HepG2 (cell line): ENCODE measurements around the gene ANKRD27. TPM values are rescaled to one million over a fixed set of nuclear protein-coding genes. Genes with fewer than 3 reads are reported as not detected.

Source experiments
- ATAC-seq: fragments of 200-7000 bp; cut with Tn5 transposase; 3 replicates; pipeline ENCODE4 v1.9.1; 2020; ENCODE audit warnings: mild to moderate bottlenecking, moderate library complexity
- Bru-seq: library from RNA; stranded (reverse); fragments of 400-500 nt; gene quantifications from one replicate; lab custom pipeline; 2021; lab: Mats Ljungman, UMichigan
- BruChase-seq, 2 experiments: library from RNA; stranded (reverse); fragments of 400-500 nt; gene quantifications; one replicate each; lab custom pipeline; 2021; lab: Mats Ljungman, UMichigan
- BruUV-seq: library from RNA; stranded (reverse); fragments of 400-500 nt; replicated peaks from 2 replicates; lab custom pipeline; 2021; lab: Mats Ljungman, UMichigan
- CTCF ChIA-PET: fragments of 300-600 bp; formaldehyde crosslinking; extraction: SDS; loops from one replicate; lab custom pipeline; 2021; ENCODE audit warnings: low total read pairs, inconsistent platforms, low intra/inter-chr PET ratio; lab: Yijun Ruan, JAX
- POLR2A ChIA-PET: fragments of 350-600 bp; sonication (Branson Sonifier 250); formaldehyde crosslinking; loops from one replicate; lab custom pipeline; 2020; ENCODE audit warnings: antibody characterized with exemption, inconsistent platforms; lab: Yijun Ruan, JAX
- DNase-seq: peaks from one replicate; pipeline ENCODE4 v3.0.0-alpha.2; 2015; ENCODE audit warnings: low spot score
- FAIRE-seq: peaks from 3 replicates; lab custom pipeline; 2011; peaks lifted over from hg19 to GRCh38; lab: Jason Lieb, UNC
- H2AFZ ChIP-seq: one replicate; pipeline ENCODE4 v1.6.1; 2011; ENCODE audit warnings: low read length, inconsistent platforms
- H3K27ac ChIP-seq: fragments of 300-600 bp; 3 replicates; pipeline ENCODE4 v1.8.0; 2011; ENCODE audit warnings: mixed run types, mild to moderate bottlenecking, mixed read lengths, low read length, inconsistent platforms; ENCODE audit not compliant: insufficient read depth; ENCODE audit errors: extremely low read length
- H3K27me3 ChIP-seq, 2 experiments: fragments of 200-600 bp in 1 of 2; 2 replicates in 1 of 2; 3 replicates in 1 of 2; pipeline versions ENCODE4 v1.6.0 to v1.8.0; 2011; ENCODE audit warnings: low read length in 2 of 2, mild to moderate bottlenecking in 2 of 2, moderate library complexity in 2 of 2, inconsistent platforms in 1 of 2; ENCODE audit not compliant: insufficient read depth in 2 of 2, control insufficient read depth in 1 of 2
- H3K36me3 ChIP-seq, 2 experiments: fragments of 200-600 bp in 1 of 2; replicated peaks in 1 of 2; 2 replicates in 1 of 2; 3 replicates in 1 of 2; pipeline versions ENCODE4 v1.5.1 to v1.8.0; 2011; ENCODE audit warnings: low read length in 2 of 2, inconsistent platforms in 1 of 2; ENCODE audit not compliant: insufficient read depth in 2 of 2, control insufficient read depth in 1 of 2
- H3K4me1 ChIP-seq: 2 replicates; pipeline ENCODE4 v1.5.1; 2012; ENCODE audit warnings: low read length, inconsistent platforms; ENCODE audit not compliant: insufficient read depth
- H3K4me2 ChIP-seq: 2 replicates; pipeline ENCODE4 v1.6.0; 2011; ENCODE audit warnings: low read depth, low read length, inconsistent platforms
- H3K4me3 ChIP-seq, 3 experiments: fragments of 200-600 bp in 1 of 3; sonication (generic), shearing (Covaris generic) in 1 of 3; replicated peaks in 1 of 3; 2 replicates each; pipeline ENCODE4 v1.5.1; 2011 to 2016; ENCODE audit warnings: low read length in 3 of 3, inconsistent platforms in 2 of 3, low read depth in 2 of 3, mild to moderate bottlenecking in 2 of 3, control low read depth in 1 of 3, mixed read lengths in 1 of 3; ENCODE audit not compliant: insufficient read depth in 1 of 3
- H3K79me2 ChIP-seq: one replicate; pipeline ENCODE4 v1.6.1; 2011; ENCODE audit warnings: low read length, inconsistent platforms; ENCODE audit not compliant: insufficient read depth
- H3K9ac ChIP-seq: 2 replicates; pipeline ENCODE4 v1.6.0; 2011; ENCODE audit warnings: mild to moderate bottlenecking, low read depth, low read length, inconsistent platforms; ENCODE audit not compliant: insufficient read depth
- H3K9me3 ChIP-seq: 2 replicates; pipeline ENCODE4 v1.5.1; 2012; ENCODE audit warnings: mild to moderate bottlenecking, low read length
- H4K20me1 ChIP-seq: 2 replicates; pipeline ENCODE4 v1.6.0; 2011; ENCODE audit warnings: inconsistent platforms, mild to moderate bottlenecking, low read length, moderate library complexity; ENCODE audit not compliant: insufficient read depth
- ATF5 ChIP-seq: sonication (generic); formaldehyde crosslinking; IDR thresholded peaks from 2 replicates; pipeline ENCODE4 v1.4.0; 2020; ENCODE audit warnings: mild to moderate bottlenecking, low read depth, missing genetic modification reagents
- CHD2 ChIP-seq: IDR thresholded peaks from 2 replicates; pipeline ENCODE4 v1.6.1; 2011; ENCODE audit warnings: low read depth, low read length, improper control_type of control experiment
- GATAD2A ChIP-seq: IDR thresholded peaks from 2 replicates; pipeline ENCODE4 v1.6.1; 2016
- IRF1 ChIP-seq: sonication (generic); formaldehyde crosslinking; IDR thresholded peaks from 2 replicates; pipeline ENCODE4 v1.4.0; 2020; ENCODE audit warnings: low read depth, mild to moderate bottlenecking, missing genetic modification reagents
- NR2C2 ChIP-seq: sonication (generic); formaldehyde crosslinking; IDR thresholded peaks from 2 replicates; pipeline ENCODE4 v1.4.0; 2020; ENCODE audit warnings: missing genetic modification reagents, mild to moderate bottlenecking, moderate library complexity, borderline replicate concordance
- RFXAP ChIP-seq: sonication (generic); formaldehyde crosslinking; IDR thresholded peaks from 2 replicates; pipeline ENCODE4 v1.4.0; 2020; ENCODE audit warnings: missing genetic modification reagents, borderline replicate concordance
- SMAD3 ChIP-seq: sonication (generic); formaldehyde crosslinking; IDR thresholded peaks from 2 replicates; pipeline ENCODE4 v1.4.0; 2020; ENCODE audit warnings: missing genetic modification reagents
- SNAPC5 ChIP-seq: sonication (generic); formaldehyde crosslinking; IDR thresholded peaks from 2 replicates; pipeline ENCODE4 v1.8.1; 2023; ENCODE audit warnings: mild to moderate bottlenecking, missing genetic modification reagents, borderline replicate concordance
- THAP7 ChIP-seq: sonication (generic); formaldehyde crosslinking; IDR thresholded peaks from 2 replicates; pipeline ENCODE4 v1.8.1; 2023; ENCODE audit warnings: mild to moderate bottlenecking, missing genetic modification reagents
- ZBTB7A ChIP-seq: sonication (generic); formaldehyde crosslinking; IDR thresholded peaks from 2 replicates; pipeline ENCODE4 v1.8.0; 2022; ENCODE audit warnings: mild to moderate bottlenecking, missing genetic modification reagents
- ZNF510 ChIP-seq: sonication (generic); formaldehyde crosslinking; IDR thresholded peaks from 2 replicates; pipeline ENCODE4 v1.4.0; 2020; ENCODE audit warnings: low read depth, mild to moderate bottlenecking, missing genetic modification reagents
- ZNF644 ChIP-seq: IDR thresholded peaks from 2 replicates; pipeline ENCODE4 v1.6.1; 2016; ENCODE audit warnings: low read depth
- ZNF709 ChIP-seq: sonication (generic); formaldehyde crosslinking; IDR thresholded peaks from 2 replicates; pipeline ENCODE4 v1.5.0; 2020; ENCODE audit warnings: mild to moderate bottlenecking, missing genetic modification reagents
- ZNF775 ChIP-seq: sonication (generic); formaldehyde crosslinking; IDR thresholded peaks from 2 replicates; pipeline ENCODE4 v1.4.0; 2020; ENCODE audit warnings: missing genetic modification reagents, mild to moderate bottlenecking, moderate library complexity, borderline replicate concordance
- ZSCAN29 ChIP-seq: sonication (generic); formaldehyde crosslinking; conservative IDR thresholded peaks from 2 replicates; pipeline ENCODE4 v1.4.0; 2020; ENCODE audit warnings: mild to moderate bottlenecking, missing genetic modification reagents
- whole genome bisulfite sequencing: methylation state at CpG from one replicate; pipeline ENCODE4 v1.1.6; 2017; ENCODE audit warnings: low lambda C conversion rate; 5-methylcytosine and 5-hydroxymethylcytosine counted together
- in situ Hi-C: cut with HindIII; loops from 2 replicates; pipeline ENCODE4 v1.10.0; 2017; ENCODE audit warnings: low pct_unique_long_range_greater_than_20kb; ENCODE audit not compliant: extremely low pct_ligation_motif_present
- intact Hi-C: fragments of 100-400 bp; cut with micrococcal nuclease; formaldehyde crosslinking; loops from one replicate; pipeline ENCODE4 v1.10.0; 2022; ENCODE audit not compliant: unreplicated experiment
- long read RNA-seq, 2 experiments: library from RNA in 1 of 2; library from polyadenylated mRNA in 1 of 2; stranded (forward) in 1 of 2; unstranded in 1 of 2; transcript quantifications; one replicate each; pipeline ENCODE4 v2.0.0, GENCODE V29; 2019 to 2022
- polyA minus RNA-seq, 3 experiments: library from RNA; depleted of rRNA, polyadenylated mRNA; stranded (reverse); fragments of >200 nt; gene quantifications; 2 replicates each; pipeline ENCODE4 v1.2.3, GENCODE V29; 2011; ENCODE audit warnings: low replicate concordance in 1 of 3
- polyA plus RNA-seq, 8 experiments: library from polyadenylated mRNA; depleted of rRNA in 3 of 8; stranded (reverse) in 7 of 8; unstranded in 1 of 8; fragments of >200 nt; fragmentation: Illumina TruSeq in 4 of 8; extraction: Trizol in 4 of 8; gene quantifications; 2 replicates each; pipeline versions ENCODE4 v1.2.1 to v1.2.3, GENCODE V29; 2011 to 2016; ENCODE audit warnings: low read depth in 4 of 8, missing spikeins in 1 of 8, mixed read lengths in 1 of 8; ENCODE audit not compliant: insufficient read depth in 1 of 8
- total RNA-seq, 5 experiments: library from RNA; depleted of rRNA; stranded (reverse); fragments of >200 nt; fragmentation: Illumina TruSeq; extraction: Trizol; gene quantifications; 2 replicates each; pipeline ENCODE4 v1.2.3, GENCODE V29; 2016; ENCODE audit warnings: low read depth in 1 of 5

The ANKRD27 gene
- total RNA-seq (2016; rRNA removed; fragmentation: Illumina TruSeq; extraction: Trizol) (23.7 and 30.6 TPM in 2 replicates), polyA plus RNA-seq (2011; rRNA removed) (20.4 and 22.2 TPM in 2 replicates), polyA minus RNA-seq (2011; rRNA and poly(A)+ RNA removed; ENCODE audit: low replicate concordance) (33.4 and 37.1 TPM in 2 replicates), Bru-seq, nascent RNA (percentile 63 among the genes with signal in this experiment), BruChase-seq, experiment 1, labeled RNA remaining after a 6-hour chase (percentile 80 among the genes with signal in this experiment), BruChase-seq, experiment 2, labeled RNA remaining after a 2-hour chase (percentile 72 among the genes with signal in this experiment)
- 3.9 and 4.2 TPM in 2 replicates for total RNA-seq (2016; cell fraction: cytosol; rRNA removed; fragmentation: Illumina TruSeq; extraction: Trizol; ENCODE audit: low read depth)
- 21.5 and 27.9 TPM in 2 replicates for total RNA-seq (2016; cell fraction: insoluble cytoplasmic fraction; rRNA removed; fragmentation: Illumina TruSeq; extraction: Trizol)
- total RNA-seq (2016; cell fraction: membrane; rRNA removed; fragmentation: Illumina TruSeq; extraction: Trizol): 13.6 and 15.8 TPM in 2 replicates
- 18.1 and 18.7 TPM in 2 replicates for total RNA-seq (2016; cell fraction: nucleus; rRNA removed; fragmentation: Illumina TruSeq; extraction: Trizol)
- polyA plus RNA-seq (2011; cell fraction: cytosol; rRNA removed): 17.4 and 17.5 TPM in 2 replicates
- 25.3 and 27.9 TPM in 2 replicates for polyA plus RNA-seq (2011; cell fraction: nucleus; rRNA removed)
- 14.5 and 15.6 TPM in 2 replicates for polyA plus RNA-seq (2012)
- 1.1 and 1.6 TPM in 2 replicates for polyA plus RNA-seq (2016; cell fraction: cytosol; fragmentation: Illumina TruSeq; extraction: Trizol; ENCODE audit: low read depth)
- polyA plus RNA-seq (2016; cell fraction: insoluble cytoplasmic fraction; fragmentation: Illumina TruSeq; extraction: Trizol; ENCODE audit: low read depth): 17.2 and 20.4 TPM in 2 replicates
- polyA plus RNA-seq (2016; cell fraction: membrane; fragmentation: Illumina TruSeq; extraction: Trizol; ENCODE audit: low read depth): 5.4 and 5.6 TPM in 2 replicates
- polyA plus RNA-seq (2016; cell fraction: nucleus; fragmentation: Illumina TruSeq; extraction: Trizol; ENCODE audit: insufficient read depth, low read depth): 21.2 and 21.9 TPM in 2 replicates
- polyA minus RNA-seq (2011; cell fraction: cytosol; rRNA and poly(A)+ RNA removed): 17.4 and 20.0 TPM in 2 replicates
- polyA minus RNA-seq (2011; cell fraction: nucleus; rRNA and poly(A)+ RNA removed): 38.9 and 44.3 TPM in 2 replicates
- long read RNA-seq, experiment 1, full-length matches to known transcripts: 5 of 7 reads
- long read RNA-seq, experiment 1, partial matches to known transcripts: 1 of 7 reads
- long read RNA-seq, experiment 1, other reads (novel, unspliced or antisense): 1 of 7 reads
- long read RNA-seq, experiment 2, full-length matches to known transcripts: 5 of 25 reads
- long read RNA-seq, experiment 2, partial matches to known transcripts: 3 of 25 reads
- long read RNA-seq, experiment 2, other reads (novel, unspliced or antisense): 17 of 25 reads

GRCh38 chr19:32674931-32675719 is at the start of gene ANKRD27:
Gene ANKRD27 (minus strand): TSS chr19:32675180. CDS start chr19:32659015, 16,165 bp downstream.
- peak within 1 kb of the TSS; percentile 74 to 88 (median 85) for H3K4me3 ChIP-seq
- POLR2A ChIA-PET: interaction anchor here (0.5 to 2.3 kb wide), 7 partner anchors 10 to 270 kb away, joined by 3 to 21 read pairs (median 3); partner anchors contain the start of genes DPY19L3, NUDT19 and SLC7A9
- in situ Hi-C loops: loop anchor here (25.0 kb wide), 1 partner anchor 462 kb away; the partner anchor contains the start of gene WDR88
- peaks cover 22% of the 10 kb centered on the region for H4K20me1 ChIP-seq
- peaks cover 3 to 15% of the 10 kb centered on the region in 2 experiments; a peak in 4 of 5 replicates for H3K27me3 ChIP-seq
- peaks cover 23% of the 10 kb centered on the region for H3K79me2 ChIP-seq
- H3K4me2 ChIP-seq: peak within 1 kb of the TSS; percentile 94
- CTCF ChIA-PET: no interaction called here
- DNase-seq (peak; percentile 96), FAIRE-seq (peak; percentile 72), ATAC-seq (peak; percentile 93)
- peak within 1 kb of the TSS; percentile 51 for H3K27ac ChIP-seq
- intact Hi-C loops: no loop called here
- H3K4me1 ChIP-seq: peaks cover 64% of the 10 kb centered on the region
- WGBS: no CpG with 5 or more reads among the region's 75 CpGs
- H3K36me3 ChIP-seq: no peaks in the 10 kb centered on the region
- no peak within 1 kb of the TSS for H2AFZ ChIP-seq
- peak within 1 kb of the TSS; percentile 65 for H3K9ac ChIP-seq
- no TSS peak for BruUV-seq
- H3K9me3 ChIP-seq: no peaks in the 10 kb centered on the region
- TF ChIP-seq IRF1 (CRISPR knock-in tag) (no peak), THAP7 (no peak), ZNF644 (CRISPR knock-in tag) (no peak), SMAD3 (CRISPR knock-in tag) (no peak), ATF5 (CRISPR knock-in tag) (no peak), ZSCAN29 (no peak), ZBTB7A (peak; percentile 54; the same call in 1 of the 2 replicates), RFXAP (CRISPR knock-in tag) (no peak), GATAD2A (no peak), NR2C2 (no peak), CHD2 (peak; percentile 43; the same call in 1 of the 2 replicates), ZNF775 (no peak), ZNF510 (CRISPR knock-in tag) (peak; percentile 80; the same call in 1 of the 2 replicates), SNAPC5 (CRISPR knock-in tag) (no peak), ZNF709 (CRISPR knock-in tag) (0 out of 2 replicates have a peak, but pooled peaks have one; percentile 70)
